ENCODE data around the gene ATOSB. TPM values are rescaled to one million over a fixed set of nuclear protein-coding genes. Genes with fewer than 3 reads are reported as not detected.

The ATOSB gene
- total and polyA plus RNA-seq, 9 of the 15 experiments (the other 6 are each of a cell fraction or from before 2014, with no cell fraction given), result 0.45 to 8.0 (median 4.2) TPM

DNA sequence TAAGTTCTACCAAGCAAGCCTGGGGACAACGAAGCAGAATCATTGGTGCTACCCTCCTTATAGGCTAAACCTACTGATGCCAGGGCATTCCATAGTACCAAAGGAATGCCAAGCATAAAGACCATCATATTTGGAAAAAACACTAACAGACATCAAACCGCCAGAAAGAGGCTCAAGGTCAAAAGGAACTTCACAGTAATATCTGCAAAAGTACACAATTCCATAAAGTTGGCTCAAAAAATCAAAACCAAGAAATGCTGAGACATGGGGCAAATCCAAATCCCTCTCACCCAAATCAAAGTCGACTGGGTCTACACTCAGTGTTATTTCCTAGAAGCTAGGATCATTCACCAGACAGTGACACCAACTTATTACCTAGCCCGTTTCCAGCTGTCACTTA, 46.6 kb downstream of the ATOSB start (continued):
- TF ChIP-seq, protein P1, sequence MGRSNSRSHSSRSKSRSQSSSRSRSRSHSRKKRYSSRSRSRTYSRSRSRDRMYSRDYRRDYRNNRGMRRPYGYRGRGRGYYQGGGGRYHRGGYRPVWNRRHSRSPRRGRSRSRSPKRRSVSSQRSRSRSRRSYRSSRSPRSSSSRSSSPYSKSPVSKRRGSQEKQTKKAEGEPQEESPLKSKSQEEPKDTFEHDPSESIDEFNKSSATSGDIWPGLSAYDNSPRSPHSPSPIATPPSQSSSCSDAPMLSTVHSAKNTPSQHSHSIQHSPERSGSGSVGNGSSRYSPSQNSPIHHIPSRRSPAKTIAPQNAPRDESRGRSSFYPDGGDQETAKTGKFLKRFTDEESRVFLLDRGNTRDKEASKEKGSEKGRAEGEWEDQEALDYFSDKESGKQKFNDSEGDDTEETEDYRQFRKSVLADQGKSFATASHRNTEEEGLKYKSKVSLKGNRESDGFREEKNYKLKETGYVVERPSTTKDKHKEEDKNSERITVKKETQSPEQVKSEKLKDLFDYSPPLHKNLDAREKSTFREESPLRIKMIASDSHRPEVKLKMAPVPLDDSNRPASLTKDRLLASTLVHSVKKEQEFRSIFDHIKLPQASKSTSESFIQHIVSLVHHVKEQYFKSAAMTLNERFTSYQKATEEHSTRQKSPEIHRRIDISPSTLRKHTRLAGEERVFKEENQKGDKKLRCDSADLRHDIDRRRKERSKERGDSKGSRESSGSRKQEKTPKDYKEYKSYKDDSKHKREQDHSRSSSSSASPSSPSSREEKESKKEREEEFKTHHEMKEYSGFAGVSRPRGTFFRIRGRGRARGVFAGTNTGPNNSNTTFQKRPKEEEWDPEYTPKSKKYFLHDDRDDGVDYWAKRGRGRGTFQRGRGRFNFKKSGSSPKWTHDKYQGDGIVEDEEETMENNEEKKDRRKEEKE (IDR thresholded peaks at IDR 0.05; ENCODE audit: borderline replicate concordance in 1 of 2, control insufficient read depth in 1 of 2, low read depth in 2 of 2, low read length in 1 of 2), result no peak
- TF ChIP-seq PCBP1 (IDR thresholded peaks at IDR 0.05; ENCODE audit: low read depth, low read length, poor library complexity, severe bottlenecking) (no peak), HSF4 (CRISPR knock-in tag; IDR thresholded peaks at IDR 0.05; ENCODE audit: borderline replicate concordance) (no peak), KHSRP (IDR thresholded peaks at IDR 0.05) (no peak)
- TF ChIP-seq, protein P2, sequence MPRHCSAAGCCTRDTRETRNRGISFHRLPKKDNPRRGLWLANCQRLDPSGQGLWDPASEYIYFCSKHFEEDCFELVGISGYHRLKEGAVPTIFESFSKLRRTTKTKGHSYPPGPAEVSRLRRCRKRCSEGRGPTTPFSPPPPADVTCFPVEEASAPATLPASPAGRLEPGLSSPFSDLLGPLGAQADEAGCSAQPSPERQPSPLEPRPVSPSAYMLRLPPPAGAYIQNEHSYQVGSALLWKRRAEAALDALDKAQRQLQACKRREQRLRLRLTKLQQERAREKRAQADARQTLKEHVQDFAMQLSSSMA (CRISPR knock-in tag; IDR thresholded peaks at IDR 0.05), result no peak

DNA sequence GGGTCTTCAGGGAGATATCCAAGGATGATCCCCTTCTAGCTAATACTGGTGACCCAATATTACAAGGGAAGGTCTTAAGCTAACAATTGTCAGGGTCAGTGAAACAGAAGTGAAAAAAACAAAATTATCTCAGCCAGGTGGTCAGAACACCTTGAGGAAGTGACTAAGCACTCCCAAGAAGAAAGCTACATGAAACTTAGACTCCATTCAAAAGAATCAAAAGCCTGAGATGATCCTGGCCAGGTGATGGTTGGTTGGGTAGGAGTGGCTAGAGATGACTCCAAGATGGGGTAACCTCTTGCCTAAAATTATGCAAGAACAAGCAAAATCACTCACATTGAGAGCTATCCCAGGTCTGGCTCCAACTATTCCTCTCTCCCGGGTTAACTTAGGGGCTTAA, 48.6 kb downstream of the ATOSB start:
- intact Hi-C loops (cut with micrococcal nuclease), result no loop called here
- Histone ChIP-seq H3K27ac (ENCODE audit: extremely low read depth, low read depth, low read length) (no peak overlapping the region), H3K27me3 (ENCODE audit: control insufficient read depth in 2 of 2, insufficient read depth in 2 of 2, low read length in 2 of 2) (no peaks in the 10 kb centered on the region), H3K4me2 (ENCODE audit: insufficient read depth, low read length) (no peak overlapping the region), H3K9me1 (ENCODE audit: control insufficient read depth, insufficient read depth, low read length) (no peaks in the 10 kb centered on the region), H3K9ac (ENCODE audit: insufficient read depth in 1 of 2, low read depth in 2 of 2, low read length in 2 of 2) (no peak overlapping the region), H3K4me3 (no peak overlapping the region), H2AFZ (ENCODE audit: low read depth, low read length) (no peak overlapping the region), H3K9me3 (replicated peaks; ENCODE audit: control insufficient read depth, insufficient read depth, low read depth, low read length) (no peaks in the 10 kb centered on the region), H3K4me1 (replicated peaks in 1 of 2; ENCODE audit: control insufficient read depth in 2 of 2, insufficient read depth in 2 of 2, low read length in 2 of 2) (peaks cover 5 to 15% of the 10 kb centered on the region in 2 experiments; a peak in 3 of 5 replicates), H3K36me3 (ENCODE audit: control insufficient read depth, insufficient read depth, low read length) (peaks cover 88% of the 10 kb centered on the region), H4K20me1 (replicated peaks; ENCODE audit: control insufficient read depth, insufficient read depth, low read length) (peaks cover 33% of the 10 kb centered on the region), H3K79me2 (ENCODE audit: control insufficient read depth, insufficient read depth, low read length) (peaks cover 56% of the 10 kb centered on the region)
- BruUV-seq (replicated peaks), result no TSS peak
- TF ChIP-seq TFAM (CRISPR knock-in tag; conservative IDR thresholded peaks at IDR 0.05), result no peak
- TF ChIP-seq NFIC (IDR thresholded peaks at IDR 0.05), result no peak
- TF ChIP-seq FOXK2 (conservative IDR thresholded peaks at IDR 0.05 in 1 of 2, IDR thresholded peaks at IDR 0.05 in 1 of 2; ENCODE audit: low read depth in 2 of 2), result no peak
- no peak for TF ChIP-seq ZNF696 (CRISPR knock-in tag; conservative IDR thresholded peaks at IDR 0.05)
- TF ChIP-seq NONO (IDR thresholded peaks at IDR 0.05; ENCODE audit: low read depth in 2 of 2, low read length in 1 of 2), result no peak
- no peak for TF ChIP-seq ZNF263 (CRISPR knock-in tag; IDR thresholded peaks at IDR 0.05; ENCODE audit: borderline replicate concordance)
- TF ChIP-seq, protein P3, sequence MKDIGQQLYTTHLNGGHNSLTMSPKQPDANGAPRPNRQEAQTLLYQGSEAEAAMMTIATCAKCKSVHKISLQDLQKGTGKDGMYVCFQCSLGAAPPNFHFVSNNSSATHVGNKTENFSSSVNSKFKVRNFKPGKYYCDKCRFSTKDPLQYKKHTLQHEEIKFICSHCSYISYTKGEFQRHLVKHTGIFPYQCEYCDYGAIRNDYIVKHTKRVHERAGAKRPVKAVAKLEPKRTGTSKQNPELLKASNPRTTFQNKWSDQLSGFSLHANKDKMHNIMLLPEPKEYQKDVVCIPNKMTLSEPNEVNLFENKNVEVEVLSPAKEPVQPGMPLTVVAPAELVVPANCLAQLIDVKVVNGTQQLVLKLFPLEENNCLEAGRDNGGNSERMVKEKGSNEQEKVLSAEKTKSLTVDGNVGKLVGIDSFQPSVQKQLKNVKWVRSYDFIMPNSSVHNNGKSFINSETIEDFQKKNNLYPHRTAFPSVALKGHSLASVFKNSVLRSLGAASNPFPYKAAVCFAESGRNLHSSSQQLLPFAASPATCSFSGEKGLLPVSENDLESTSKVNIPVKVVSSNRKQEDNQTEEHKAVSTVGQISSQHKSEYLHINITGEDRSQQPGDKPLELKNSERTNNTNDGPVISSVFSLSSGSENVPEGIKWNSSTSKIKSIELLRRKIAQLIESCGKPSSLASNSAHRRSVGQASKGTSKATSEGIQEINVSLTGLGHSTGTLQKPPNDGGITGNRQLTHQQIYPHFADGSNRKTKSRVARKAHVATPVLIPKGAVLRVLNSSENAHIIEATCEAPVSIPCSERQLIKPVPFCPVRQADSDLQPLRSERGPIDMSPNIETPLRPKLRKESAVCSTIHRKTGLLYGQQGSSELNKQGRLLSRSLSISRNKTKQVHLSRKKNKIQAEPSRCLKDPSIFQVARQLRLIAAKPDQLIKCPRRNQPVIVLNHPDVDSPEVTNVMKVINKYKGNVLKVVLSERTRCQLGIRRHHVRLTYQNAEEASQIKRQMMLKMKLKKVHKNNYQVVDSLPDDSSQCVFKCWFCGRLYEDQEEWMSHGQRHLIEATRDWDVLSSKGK (CRISPR knock-in tag; IDR thresholded peaks at IDR 0.05), result no peak
- no peak for TF ChIP-seq ASH1L (IDR thresholded peaks at IDR 0.05; ENCODE audit: borderline replicate concordance, low read depth, partially characterized antibody)
- ChIA-PET POLR2A (interaction anchor here (0.9 to 1.1 kb wide), 2 partner anchors 10 to 13 kb away, joined by 3 read pairs; partner anchors contain the start of gene FANCG), CTCF (ENCODE audit: low intra/inter-chr PET ratio) (no interaction called here)
- ATAC-seq, result no peak
- DNase-seq (ENCODE audit: extremely low read depth in 1 of 4, low spot score in 3 of 4), result no peak
- 100% methylated on average over 1 of the region's 1 CpG for WGBS (ENCODE audit: insufficient coverage, low coverage, missing lambda C conversion rate)
- in situ Hi-C loops (cut with MboI), result no loop called here
- no peak for FAIRE-seq
